ENCODE results near the gene BICC1. TPM values are rescaled to one million over a fixed set of nuclear protein-coding genes. Genes with fewer than 3 reads are reported as not detected.
"Not testable (repeated sequence)": the region's sequence is repeated elsewhere in the genome, so short reads cannot be mapped to it uniquely, and the experiment has no call there.

The BICC1 gene
- total RNA-seq, 1 donor from 2014 or later: 7.6 TPM

DNA sequence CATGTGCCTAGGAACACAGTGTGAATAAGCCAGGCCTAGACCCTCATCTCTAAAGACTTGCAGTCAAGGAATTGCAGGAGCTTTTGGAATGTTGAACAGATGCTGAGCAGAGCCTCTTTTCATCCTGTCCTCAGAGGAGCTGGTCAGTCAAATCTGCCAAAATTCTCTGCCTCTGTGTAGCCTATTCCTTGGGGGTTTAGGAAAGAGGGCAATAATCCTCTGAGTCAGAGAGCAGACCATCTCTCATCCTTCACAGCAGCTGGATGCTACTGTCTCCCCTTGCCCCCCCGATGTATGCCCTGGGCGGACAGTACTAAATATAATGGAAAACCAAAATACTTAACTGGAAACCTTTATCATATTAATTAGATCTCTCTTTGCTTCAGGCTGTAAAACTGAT is 52.6 kb downstream of the BICC1 start:
- no peak for DNase-seq

DNA sequence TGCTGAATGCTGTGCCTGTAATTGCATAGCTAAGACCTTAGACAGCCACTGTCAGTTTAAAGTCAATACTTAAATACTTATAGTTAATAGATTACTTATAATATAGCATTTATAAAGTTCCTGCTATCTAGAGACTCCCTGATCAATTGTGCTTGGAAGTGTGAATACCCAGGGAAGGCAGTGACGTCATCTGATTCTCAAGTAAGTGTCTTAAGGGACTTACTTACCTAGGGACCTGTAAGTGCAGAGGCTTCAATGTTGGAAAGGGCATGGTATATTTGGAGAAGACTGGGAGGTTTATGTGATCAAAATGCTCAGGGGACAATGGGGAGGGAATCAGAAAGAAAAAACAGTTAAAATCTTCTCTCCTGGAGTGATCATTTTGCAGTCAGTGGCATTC is 55.0 kb downstream of the BICC1 start:
- DNase-seq: no peak

DNA sequence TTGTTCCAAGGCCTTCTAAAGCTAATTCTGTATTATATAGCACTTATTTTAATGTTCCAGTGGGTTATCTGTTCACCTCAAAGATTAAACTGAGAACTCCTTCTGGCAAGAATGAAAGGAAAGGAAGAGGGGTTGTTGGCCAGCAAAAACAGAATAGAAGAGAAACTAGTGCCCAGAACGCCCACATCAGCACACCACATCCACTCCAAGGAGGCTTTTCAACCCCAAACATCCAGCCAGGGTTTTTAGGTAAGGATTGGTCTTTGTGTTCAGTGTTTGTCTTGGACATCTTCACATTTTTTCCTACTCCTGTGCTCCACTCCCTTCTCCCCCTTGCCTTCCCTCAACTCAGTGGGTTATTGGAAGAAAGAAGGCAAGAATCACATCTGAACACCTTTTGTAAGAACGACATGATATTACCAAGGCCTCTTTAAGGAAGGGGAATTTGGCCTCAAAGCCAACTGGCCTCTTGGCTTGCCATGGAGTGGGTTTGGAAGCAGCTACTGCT is 55.8 kb downstream of the BICC1 start:
- no peak for DNase-seq

DNA sequence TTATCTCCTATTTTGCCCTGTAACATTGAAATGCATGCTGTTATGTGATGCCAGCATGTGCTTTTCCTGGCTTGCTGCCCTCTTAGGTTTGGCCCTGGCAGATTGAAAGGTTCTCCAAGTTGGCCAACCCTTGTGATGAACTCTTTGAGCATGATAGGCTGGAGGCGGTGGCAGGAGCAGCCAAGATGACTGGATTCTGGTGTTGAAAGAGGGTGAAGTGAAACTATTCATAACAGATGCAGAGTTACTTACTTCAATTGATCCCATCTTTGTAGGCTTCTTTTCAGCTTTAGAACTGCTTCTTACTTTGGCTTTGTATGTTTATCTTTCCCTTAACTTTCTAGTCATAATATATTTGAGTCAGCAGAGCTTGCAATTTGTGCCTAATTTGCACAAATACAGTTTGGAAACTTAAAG is 57.6 kb downstream of the BICC1 start:
- DNase-seq: no peak

- DNase-seq: no peak
Observed at GRCh38 chr10:58570979-58571378, 58.3 kb downstream of the BICC1 start.

DNA sequence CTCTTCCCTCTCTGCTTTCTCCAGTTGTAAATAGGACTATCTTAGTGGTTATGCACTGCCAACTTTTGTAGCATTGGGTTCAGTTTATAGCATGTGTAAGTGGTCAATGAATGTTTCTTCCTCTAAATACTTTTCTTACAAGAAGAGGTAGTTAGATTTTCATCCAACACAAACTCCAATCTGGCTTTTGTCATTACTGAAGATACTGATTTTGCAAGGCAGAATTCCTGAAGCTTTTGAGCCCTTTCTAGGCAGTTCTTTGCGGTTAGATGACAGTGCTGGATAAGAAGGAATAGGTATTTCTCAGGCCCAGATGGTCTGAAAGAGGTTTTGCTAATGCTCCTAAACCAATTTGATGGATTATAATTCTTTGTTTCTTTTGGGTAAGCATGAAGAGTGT is 60.5 kb downstream of the BICC1 start:
- DNase-seq: no peak

- DNase-seq: no peak
Observed at GRCh38 chr10:58574058-58574457, 61.4 kb downstream of the BICC1 start.

- DNase-seq: no peak
Observed at GRCh38 chr10:58575491-58575890, 62.8 kb downstream of the BICC1 start.

DNA sequence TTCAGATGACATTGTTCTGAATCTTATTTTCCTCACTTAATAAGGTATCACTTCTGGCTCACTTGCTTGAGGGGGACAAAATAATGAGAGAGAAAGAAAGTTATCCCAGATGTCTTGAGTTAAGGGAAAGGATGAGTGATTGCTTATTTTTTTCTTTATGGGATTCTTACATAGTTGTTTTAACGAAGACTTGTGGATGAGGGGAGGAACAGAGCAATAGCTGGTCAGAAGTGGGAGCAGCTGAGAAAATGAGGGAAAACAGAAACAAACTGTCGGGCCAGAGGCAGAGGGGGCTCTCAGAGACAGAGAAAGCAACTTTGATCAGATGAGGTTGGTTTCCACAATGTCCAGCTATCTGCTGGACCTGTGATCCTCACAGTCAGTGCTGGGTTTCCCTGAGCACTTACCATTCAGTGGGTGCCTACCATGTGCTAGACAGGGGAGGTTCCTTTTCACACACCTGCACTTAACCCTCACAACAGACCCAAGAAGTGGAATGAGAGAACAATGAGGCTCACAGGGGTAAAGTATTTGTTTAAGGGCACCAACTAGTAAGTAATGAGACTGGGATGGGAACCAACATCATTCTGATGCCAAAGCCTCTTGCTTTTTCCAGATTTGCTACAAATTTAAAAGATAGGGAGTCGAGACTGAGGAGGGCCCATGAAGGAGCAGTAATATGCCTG is 64.2 kb downstream of the BICC1 start:
- DNase-seq: no peak

- DNase-seq: no peak
Observed at GRCh38 chr10:58577437-58577777, 64.7 kb downstream of the BICC1 start.

DNA sequence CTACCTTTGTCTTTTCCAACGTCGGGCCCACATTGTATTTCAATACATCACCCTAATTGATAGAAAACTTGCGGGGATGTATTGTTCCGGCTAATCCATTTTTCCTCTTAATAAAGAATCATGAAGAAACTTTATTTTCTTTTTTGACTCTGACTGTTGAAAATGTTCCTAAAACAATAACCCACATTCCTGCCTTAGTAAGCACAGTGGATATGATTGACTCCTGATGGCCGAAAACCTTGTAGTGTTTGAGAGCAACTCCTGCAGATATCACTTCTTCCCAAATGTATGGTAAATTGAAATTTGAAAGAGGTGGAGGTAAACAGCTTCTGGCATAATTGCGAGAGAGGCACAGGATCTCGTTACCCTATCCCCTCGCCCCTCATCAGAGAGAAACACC is 65.7 kb downstream of the BICC1 start:
- no peak for DNase-seq

DNA sequence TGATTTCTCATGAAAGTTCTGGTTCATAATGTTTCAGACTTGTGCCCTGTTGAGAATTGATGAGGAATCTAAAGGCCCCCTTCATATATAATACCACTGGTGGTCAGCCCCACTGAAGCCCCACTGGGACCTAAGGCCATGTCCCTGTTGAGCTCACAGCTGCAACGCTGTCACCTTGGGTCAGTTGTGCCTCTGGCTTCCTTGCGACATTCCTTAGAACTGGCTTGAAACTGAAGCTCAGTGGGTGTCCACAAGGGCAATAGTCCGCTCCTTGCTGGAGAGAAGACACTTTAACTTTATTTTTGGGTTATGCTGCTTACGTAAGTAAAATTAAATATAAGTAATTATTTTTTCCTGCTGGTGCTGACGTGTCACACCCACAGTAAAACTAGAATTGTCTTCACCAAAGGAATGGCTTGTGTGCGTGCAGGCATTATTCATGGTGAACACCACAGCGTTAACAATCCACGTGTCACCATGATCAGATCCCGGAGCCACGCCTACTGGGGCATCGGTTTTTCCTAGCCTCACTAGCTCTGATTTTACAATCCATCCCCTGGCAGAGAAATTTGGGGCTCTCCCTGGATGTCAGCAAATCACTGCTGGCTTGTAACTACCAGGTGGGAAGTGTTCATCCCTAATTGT is 66.5 kb downstream of the BICC1 start:
- no peak for DNase-seq

DNA sequence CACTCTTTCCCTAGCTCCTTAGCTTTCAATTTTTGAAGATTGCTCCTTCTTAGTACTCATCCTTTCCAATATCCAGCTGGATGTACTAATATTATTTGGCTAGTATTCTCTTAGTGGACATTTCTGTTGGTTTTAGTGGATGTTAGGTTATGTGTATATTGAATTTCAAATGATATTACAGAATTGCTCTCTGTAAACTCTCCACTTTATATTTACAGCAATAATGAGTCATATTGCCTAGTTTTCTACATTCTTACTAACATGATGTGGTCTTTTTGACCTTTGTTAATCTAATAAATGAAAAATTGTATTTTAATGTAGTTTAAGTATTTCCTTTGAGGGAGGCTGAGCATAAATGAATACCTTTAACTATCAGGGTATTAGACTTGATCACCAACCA is 69.4 kb downstream of the BICC1 start:
- DNase-seq: no peak

GRCh38 chr10:58585435-58585834 is 72.8 kb downstream of the BICC1 start:
- no peak for DNase-seq

- DNase-seq: no peak
Observed at GRCh38 chr10:58586282-58587245, 73.9 kb downstream of the BICC1 start.

- DNase-seq: no peak
Observed at GRCh38 chr10:58587676-58588075, 75.0 kb downstream of the BICC1 start.

- DNase-seq: no peak
Observed at GRCh38 chr10:58588673-58589265, 76.1 kb downstream of the BICC1 start.

- DNase-seq: no peak
Observed at GRCh38 chr10:58590152-58590840, 77.6 kb downstream of the BICC1 start.

GRCh38 chr10:58590924-58591323 is 78.3 kb downstream of the BICC1 start:
- no peak for DNase-seq

GRCh38 chr10:58593008-58593407 is 80.3 kb downstream of the BICC1 start:
- no peak for DNase-seq

DNA sequence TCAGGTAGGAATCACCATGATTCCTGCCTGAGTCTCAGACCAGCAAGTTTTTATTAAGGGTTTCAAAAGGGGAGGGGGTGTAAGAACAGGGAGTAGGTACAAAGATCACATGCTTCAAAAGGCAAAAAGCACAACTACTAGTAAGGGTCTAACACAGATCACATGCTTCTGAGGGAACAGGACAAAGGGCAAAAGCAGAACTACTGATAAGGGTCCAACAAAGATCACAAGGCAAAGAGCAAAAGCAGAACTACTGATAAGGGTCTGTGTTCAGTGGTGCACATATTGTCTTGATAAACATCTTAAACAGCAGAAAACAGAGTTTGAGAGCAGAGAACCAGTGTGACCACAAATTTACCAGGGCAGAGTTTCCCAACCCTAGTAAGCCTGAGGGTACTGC is 84.5 kb downstream of the BICC1 start:
- not testable (repeated sequence) for DNase-seq
